ENCODE measurements around the gene PPFIBP1.

Gene PPFIBP1

GRCh38 chr12:27513155-27513824 lies 10.7 kb upstream of the PPFIBP1 start:
- no peak for DNase-seq (ENCODE audit: low read depth in 2 of 2)

GRCh38 chr12:27515671-27516070 lies 8.3 kb upstream of the PPFIBP1 start:
- DNase-seq (ENCODE audit: low read depth in 2 of 2), result no peak

DNA sequence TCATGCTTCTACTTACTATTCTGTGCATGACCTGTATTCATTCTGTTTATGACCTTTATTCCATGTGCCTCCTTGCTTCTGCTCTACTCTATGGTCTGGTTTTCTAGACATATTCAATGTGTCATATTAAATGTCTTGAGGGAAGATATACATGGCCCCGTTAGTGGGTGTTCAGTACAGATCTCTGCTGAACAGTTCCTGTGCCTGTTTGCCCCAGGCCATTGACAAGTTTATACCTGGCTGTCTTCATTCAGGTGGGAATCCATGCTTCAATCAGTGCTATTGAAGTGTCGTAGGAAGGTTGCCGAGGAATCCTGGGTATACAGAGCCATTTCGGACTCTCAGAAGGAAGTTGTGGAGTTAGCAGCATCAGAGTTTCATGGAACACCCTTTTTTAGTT lies 7.4 kb upstream of the PPFIBP1 start:
- DNase-seq (ENCODE audit: low read depth in 2 of 2), result no peak

- no peak for DNase-seq (ENCODE audit: low read depth in 2 of 2)
Observed at GRCh38 chr12:27517546-27517945, 6.5 kb upstream of the PPFIBP1 start.

- no peak for DNase-seq (ENCODE audit: low read depth in 2 of 2)
Observed at GRCh38 chr12:27517961-27518665, 5.9 kb upstream of the PPFIBP1 start.

DNA sequence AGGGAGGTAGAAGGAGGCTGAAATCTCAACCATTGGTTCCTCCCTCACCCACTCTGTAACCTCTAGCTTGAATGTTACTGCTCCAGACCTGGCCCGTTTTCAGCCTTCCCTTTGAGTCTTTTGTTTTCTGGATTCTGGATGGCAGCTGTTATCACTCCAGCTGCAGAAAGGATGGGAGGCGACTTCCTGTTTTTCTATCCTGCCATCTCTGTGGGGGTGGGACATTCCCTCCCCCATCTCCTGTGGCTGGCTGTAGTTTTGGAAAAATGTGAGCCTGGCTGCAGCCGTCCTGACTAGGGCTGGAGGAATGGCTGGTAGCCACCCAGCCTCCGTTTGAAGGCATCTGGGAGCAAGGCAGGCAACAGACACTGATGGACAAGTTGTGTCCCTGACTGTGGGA lies 2.9 kb upstream of the PPFIBP1 start:
- DNase-seq (ENCODE audit: low read depth in 2 of 2), result no peak

DNA sequence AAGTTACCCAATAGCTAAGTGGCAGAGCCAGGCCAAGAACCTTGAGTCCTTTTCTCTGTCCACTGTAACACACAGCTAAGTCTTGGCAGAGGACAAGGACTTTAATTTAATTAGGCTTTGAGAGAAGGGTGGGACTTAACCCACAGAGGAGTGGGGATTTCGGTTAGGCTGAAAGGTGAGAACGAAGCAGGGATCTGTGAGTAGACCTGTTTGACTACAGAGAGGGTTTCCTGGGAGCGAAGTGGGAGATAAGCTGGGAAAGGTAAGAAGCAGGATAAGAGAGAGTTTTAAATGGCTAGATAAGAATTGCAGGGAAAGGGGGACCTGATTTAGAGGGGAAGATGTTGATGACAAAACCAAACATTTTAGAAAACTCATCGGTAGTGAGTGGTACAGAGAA lies 2.0 kb upstream of the PPFIBP1 start:
- DNase-seq (ENCODE audit: low read depth in 2 of 2), result no peak

- no peak for DNase-seq (ENCODE audit: low read depth in 2 of 2)
Observed at GRCh38 chr12:27523305-27523641, 733 bp upstream of the PPFIBP1 start.

DNA sequence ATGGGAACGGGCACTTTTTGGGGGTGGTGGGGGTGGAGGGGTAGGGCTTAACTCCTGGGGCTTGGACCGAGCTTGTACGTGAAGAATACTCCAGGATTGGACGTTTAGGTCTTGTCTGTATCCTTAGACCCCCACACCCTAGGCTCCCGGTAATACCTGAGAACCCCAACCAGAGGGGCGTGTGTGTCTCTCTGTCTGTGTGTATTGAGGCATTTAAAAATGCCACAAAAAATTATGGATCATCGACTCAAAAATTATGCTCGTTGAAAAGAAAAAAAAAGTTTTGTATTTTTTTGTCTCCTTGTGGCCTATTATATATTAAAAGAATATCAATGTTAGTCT lies 459 bp downstream of the PPFIBP1 start:
- DNase-seq (ENCODE audit: low read depth in 2 of 2), result no peak

- no peak for DNase-seq (ENCODE audit: low read depth in 2 of 2)
Observed at GRCh38 chr12:27524839-27525753, 1.1 kb downstream of the PPFIBP1 start.

GRCh38 chr12:27527512-27527911 lies 3.5 kb downstream of the PPFIBP1 start:
- no peak for DNase-seq (ENCODE audit: low read depth in 2 of 2)

- DNase-seq (ENCODE audit: low read depth in 2 of 2), result no peak
Observed at GRCh38 chr12:27528788-27529187, 4.8 kb downstream of the PPFIBP1 start.

- DNase-seq (ENCODE audit: low read depth in 2 of 2), result no peak
Observed at GRCh38 chr12:27530157-27530922, 6.3 kb downstream of the PPFIBP1 start.

DNA sequence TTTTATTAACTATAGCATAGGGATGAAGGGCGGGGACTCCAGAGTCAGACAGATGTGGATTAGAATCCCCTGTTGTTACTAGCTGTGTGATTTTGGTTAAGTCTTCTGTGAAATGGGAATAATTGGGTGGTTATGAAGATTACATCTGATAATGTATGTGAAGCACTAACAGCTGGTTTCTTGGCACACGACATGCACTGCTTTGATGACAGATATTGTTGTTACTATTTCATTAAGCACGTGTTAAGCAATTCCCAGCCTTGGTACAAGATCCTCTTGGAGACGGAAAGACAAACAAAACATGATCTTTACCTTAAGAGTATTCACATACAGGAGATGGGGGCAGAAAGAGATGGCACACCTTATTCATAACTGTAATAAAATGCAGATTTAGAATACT lies 7.9 kb downstream of the PPFIBP1 start:
- DNase-seq (ENCODE audit: low read depth in 2 of 2), result no peak

DNA sequence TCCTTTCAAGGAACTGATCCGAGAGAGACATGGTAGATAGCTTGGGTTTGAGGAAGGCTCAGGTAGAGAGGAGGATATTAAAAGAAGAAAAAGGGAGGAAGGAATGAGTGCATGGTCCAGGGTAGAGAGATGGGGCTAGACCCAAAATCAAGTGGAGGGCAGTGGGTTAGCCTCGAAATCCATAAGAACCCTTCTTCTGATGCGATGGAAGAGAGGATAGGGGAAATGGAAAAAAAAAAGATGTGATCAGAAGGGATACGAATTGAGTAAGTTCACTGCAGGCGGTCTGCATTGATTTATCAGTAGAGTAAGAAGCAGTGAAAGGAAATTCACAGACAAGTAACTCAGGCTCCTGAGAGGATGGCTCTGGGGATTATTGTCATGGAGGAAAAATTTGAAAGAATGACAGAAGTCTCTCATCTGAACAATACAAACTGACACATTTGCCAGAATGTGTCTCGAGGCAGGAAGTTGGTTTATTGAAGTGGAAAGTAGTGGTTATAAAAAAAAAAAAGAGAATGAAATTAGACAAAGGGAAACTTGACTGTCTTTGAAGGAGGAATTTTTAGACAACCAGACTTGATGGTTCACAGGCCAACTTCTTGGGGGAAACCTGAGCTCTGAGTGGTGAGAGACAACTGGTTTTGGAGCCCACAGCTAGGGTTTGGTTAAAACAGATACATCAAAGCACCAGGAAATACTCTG lies 10.2 kb downstream of the PPFIBP1 start:
- no peak for DNase-seq (ENCODE audit: low read depth in 2 of 2)

GRCh38 chr12:27534765-27535161 lies 10.8 kb downstream of the PPFIBP1 start:
- no peak for DNase-seq (ENCODE audit: low read depth in 2 of 2)

- DNase-seq (ENCODE audit: low read depth in 2 of 2), result no peak
Observed at GRCh38 chr12:27535318-27535717, 11.3 kb downstream of the PPFIBP1 start.

- no peak for DNase-seq (ENCODE audit: low read depth in 2 of 2)
Observed at GRCh38 chr12:27537855-27538675, 14.1 kb downstream of the PPFIBP1 start.

- no peak for DNase-seq (ENCODE audit: low read depth in 2 of 2)
Observed at GRCh38 chr12:27539191-27539631, 15.2 kb downstream of the PPFIBP1 start.

DNA sequence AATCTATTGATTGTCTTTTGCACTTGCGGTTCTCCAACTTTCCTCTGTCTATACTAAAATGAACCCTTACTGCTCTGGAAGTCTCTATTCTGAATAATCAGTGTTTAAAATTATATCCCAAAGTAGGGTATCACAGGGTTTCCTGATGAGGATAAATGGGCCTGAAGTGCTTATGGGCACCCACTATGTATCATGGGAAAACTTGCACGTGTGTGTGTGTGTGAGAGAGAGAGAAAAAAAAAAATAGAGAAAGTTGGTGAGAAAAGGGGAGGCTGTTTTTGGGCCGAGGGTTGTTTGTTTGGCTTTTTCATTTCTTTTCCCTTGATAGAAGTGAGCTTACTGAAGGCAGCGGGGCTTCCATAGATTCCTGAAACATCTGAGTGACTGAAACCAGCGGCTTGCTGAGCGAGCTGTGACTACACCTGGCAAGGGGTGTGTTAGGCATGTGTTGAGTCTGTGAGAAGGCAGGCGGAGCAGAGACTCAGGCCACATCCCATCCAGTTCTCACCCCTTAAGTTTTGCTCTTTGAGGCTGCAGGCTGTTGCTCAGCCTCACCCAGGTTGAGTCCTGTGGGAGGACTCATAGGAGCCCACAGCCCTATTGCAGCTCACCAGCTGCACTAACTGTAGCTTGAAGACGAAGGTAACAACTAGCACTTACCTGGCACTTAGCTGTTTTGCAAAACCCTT lies 17.2 kb downstream of the PPFIBP1 start:
- no peak for DNase-seq (ENCODE audit: low read depth in 2 of 2)
